H9 (cell line): ENCODE data around the gene PCSK6. TPM values are rescaled to one million over a fixed set of nuclear protein-coding genes. Genes with fewer than 3 reads are reported as not detected.
"Not testable (repeated sequence)": the region's sequence is repeated elsewhere in the genome, so short reads cannot be mapped to it uniquely, and the experiment has no call there.

Source experiments
- DNase-seq: peaks from one replicate; pipeline ENCODE4 v3.0.0-alpha.2; 2017
- H2AFZ ChIP-seq: one replicate; pipeline ENCODE4 v1.6.1; 2013; ENCODE audit warnings: mild to moderate bottlenecking, low read length, control low read depth, moderate library complexity
- H2AK5ac ChIP-seq: 2 replicates; pipeline ENCODE4 v1.6.1; 2013; ENCODE audit warnings: low read length, control low read depth, mixed read lengths; ENCODE audit not compliant: insufficient read length
- H2BK120ac ChIP-seq: one replicate; pipeline ENCODE4 v1.6.1; 2013; ENCODE audit warnings: low read depth, mild to moderate bottlenecking, low read length, control low read depth, inconsistent platforms; ENCODE audit not compliant: poor library complexity, severe bottlenecking
- H2BK12ac ChIP-seq: 2 replicates; pipeline ENCODE4 v1.6.1; 2013; ENCODE audit warnings: low read length, control low read depth, mixed read lengths, low read depth; ENCODE audit not compliant: insufficient read length
- H2BK15ac ChIP-seq: 2 replicates; pipeline ENCODE4 v1.6.1; 2013; ENCODE audit warnings: low read depth, low read length, control low read depth
- H2BK20ac ChIP-seq: one replicate; pipeline ENCODE4 v1.6.1; 2013; ENCODE audit warnings: low read depth, mild to moderate bottlenecking, low read length, control low read depth, inconsistent platforms; ENCODE audit not compliant: poor library complexity, severe bottlenecking
- H2BK5ac ChIP-seq: 2 replicates; pipeline ENCODE4 v1.6.1; 2013; ENCODE audit warnings: low read length, control low read depth, mixed read lengths; ENCODE audit not compliant: insufficient read length
- H3K14ac ChIP-seq: 2 replicates; pipeline ENCODE4 v1.6.1; 2013; ENCODE audit warnings: low read length, control low read depth; ENCODE audit not compliant: insufficient read depth
- H3K18ac ChIP-seq: 2 replicates; pipeline ENCODE4 v1.6.1; 2013; ENCODE audit warnings: low read depth, mild to moderate bottlenecking, mixed read lengths, low read length, control low read depth; ENCODE audit not compliant: insufficient read length
- H3K23ac ChIP-seq: 2 replicates; pipeline ENCODE4 v1.6.1; 2013; ENCODE audit warnings: low read length, control low read depth, mixed read lengths, low read depth; ENCODE audit not compliant: insufficient read length
- H3K23me2 ChIP-seq: 2 replicates; pipeline ENCODE4 v1.6.1; 2013; ENCODE audit warnings: low read depth, mild to moderate bottlenecking, mixed read lengths, low read length, control low read depth; ENCODE audit not compliant: insufficient read length, poor library complexity, severe bottlenecking
- H3K27ac ChIP-seq: 2 replicates; pipeline ENCODE4 v1.5.1; 2013; ENCODE audit warnings: low read length, control low read depth, mixed read lengths, low read depth; ENCODE audit not compliant: insufficient read length
- H3K27me3 ChIP-seq: 2 replicates; pipeline ENCODE4 v1.6.1; 2013; ENCODE audit warnings: low read length, control low read depth, inconsistent platforms; ENCODE audit not compliant: insufficient read depth
- H3K4ac ChIP-seq: 2 replicates; pipeline ENCODE4 v1.6.1; 2013; ENCODE audit warnings: low read depth, mild to moderate bottlenecking, control low read depth, inconsistent platforms, low read length, moderate library complexity
- H3K4me1 ChIP-seq: 2 replicates; pipeline ENCODE4 v1.6.1; 2013; ENCODE audit warnings: low read length, control low read depth, inconsistent platforms; ENCODE audit not compliant: insufficient read depth
- H3K4me2 ChIP-seq: 2 replicates; pipeline ENCODE4 v1.6.1; 2013; ENCODE audit warnings: low read length, control low read depth, mixed read lengths; ENCODE audit not compliant: insufficient read length, insufficient read depth
- H3K56ac ChIP-seq: 2 replicates; pipeline ENCODE4 v1.6.1; 2013; ENCODE audit warnings: low read depth, mild to moderate bottlenecking, mixed read lengths, low read length, control low read depth; ENCODE audit not compliant: insufficient read length
- H3K79me1 ChIP-seq: 2 replicates; pipeline ENCODE4 v1.6.1; 2013; ENCODE audit warnings: low read depth, mild to moderate bottlenecking, moderate library complexity, low read length, control low read depth, inconsistent platforms; ENCODE audit not compliant: insufficient read depth, poor library complexity, severe bottlenecking
- H3K79me2 ChIP-seq: 2 replicates; pipeline ENCODE4 v1.6.1; 2013; ENCODE audit warnings: low read length, control low read depth, inconsistent platforms; ENCODE audit not compliant: insufficient read depth
- H3K9ac ChIP-seq: 2 replicates; pipeline ENCODE4 v1.6.1; 2013; ENCODE audit warnings: low read length, control low read depth, mixed read lengths; ENCODE audit not compliant: insufficient read length; ENCODE audit errors: extremely low read depth
- H3K9me3 ChIP-seq: one replicate; pipeline ENCODE4 v1.6.1; 2013; ENCODE audit warnings: low read depth, low read length, inconsistent platforms; ENCODE audit not compliant: control insufficient read depth
- H3T11ph ChIP-seq: one replicate; pipeline ENCODE4 v1.6.1; 2013; ENCODE audit warnings: mild to moderate bottlenecking, low read length, control low read depth, inconsistent platforms
- H4K20me1 ChIP-seq: one replicate; pipeline ENCODE4 v1.6.1; 2013; ENCODE audit not compliant: control insufficient read depth, insufficient read length, insufficient read depth
- H4K5ac ChIP-seq: 2 replicates; pipeline ENCODE4 v1.6.1; 2013; ENCODE audit warnings: low read depth, mild to moderate bottlenecking, mixed read lengths, low read length, control low read depth; ENCODE audit not compliant: insufficient read length
- H4K8ac ChIP-seq: replicated peaks from 2 replicates; pipeline ENCODE4 v1.6.1; 2013; ENCODE audit warnings: low read length, control low read depth, mixed read lengths, low read depth; ENCODE audit not compliant: insufficient read length
- H4K91ac ChIP-seq: 2 replicates; pipeline ENCODE4 v1.6.1; 2013; ENCODE audit warnings: low read depth, mild to moderate bottlenecking, moderate library complexity, mixed read lengths, low read length, control low read depth; ENCODE audit not compliant: insufficient read length
- H3K27ac Mint-ChIP-seq, 3 experiments: 2 replicates in 2 of 3; 3 replicates in 1 of 3; pipeline ENCODE4 v1.8.0; 2020 to 2021; ENCODE audit warnings: mixed read lengths in 3 of 3, mild to moderate bottlenecking in 1 of 3, moderate library complexity in 1 of 3
- H3K27me3 Mint-ChIP-seq: 2 replicates; pipeline ENCODE4 v1.8.0; 2021; ENCODE audit warnings: low read depth, mild to moderate bottlenecking, moderate library complexity, mixed read lengths
- H3K36me3 Mint-ChIP-seq, 3 experiments: 2 replicates in 2 of 3; 3 replicates in 1 of 3; pipeline ENCODE4 v1.8.0; 2020 to 2021; ENCODE audit warnings: low read depth in 3 of 3, mixed read lengths in 3 of 3; ENCODE audit not compliant: insufficient read depth in 1 of 3
- H3K4me1 Mint-ChIP-seq, 2 experiments: 2 replicates each; pipeline ENCODE4 v1.8.0; 2020; ENCODE audit warnings: mixed read lengths in 2 of 2
- H3K4me3 Mint-ChIP-seq, 2 experiments: 2 replicates in 1 of 2; 3 replicates in 1 of 2; pipeline ENCODE4 v1.8.0; 2020 to 2021; ENCODE audit warnings: mild to moderate bottlenecking in 2 of 2, mixed read lengths in 2 of 2, moderate library complexity in 1 of 2
- H3K9me3 Mint-ChIP-seq, 2 experiments: 2 replicates in 1 of 2; 3 replicates in 1 of 2; pipeline ENCODE4 v1.8.0; 2020; ENCODE audit warnings: mild to moderate bottlenecking in 2 of 2, mixed read lengths in 2 of 2, moderate library complexity in 1 of 2
- WGBS: extraction: QIAGEN DNeasy Blood & Tissue Kit; methylation state at CpG from one replicate; pipeline ENCODE4 v1.1.7; 2013; ENCODE audit warnings: missing lambda C conversion rate, low lambda C conversion rate, mixed read lengths; ENCODE audit not compliant: insufficient read length; ENCODE audit errors: extremely low coverage; 5-methylcytosine and 5-hydroxymethylcytosine counted together
- total RNA-seq: library from RNA; stranded (reverse); gene quantifications from 2 replicates; pipeline ENCODE4 v1.2.1, GENCODE V29; 2021
- TF ChIP-seq, protein P1 (sequence below): fragments of 200-600 bp; sonication (generic); conservative IDR thresholded peaks from 3 replicates; pipeline ENCODE4 v1.8.0; 2021; ENCODE audit warnings: antibody characterized with exemption, mild to moderate bottlenecking

Gene PCSK6
- total RNA-seq, 1 experiment from 2014 or later, result 4.0 TPM

GRCh38 chr15:101404245-101404644 is 85.3 kb downstream of the PCSK6 start:
- peaks cover 15% of the 10 kb centered on the region for H3K27me3 Mint-ChIP-seq
- H4K5ac ChIP-seq, result no peak overlapping the region
- no peak overlapping the region for H3K4me2 ChIP-seq
- no peak overlapping the region for H4K91ac ChIP-seq
- H4K8ac ChIP-seq, result no peak overlapping the region
- no peak overlapping the region for H2BK20ac ChIP-seq
- H3T11ph ChIP-seq, result no peak overlapping the region
- no peak overlapping the region for H3K14ac ChIP-seq
- no peak overlapping the region for H3K18ac ChIP-seq
- no peaks in the 10 kb centered on the region for H4K20me1 ChIP-seq
- H3K79me1 ChIP-seq, result no peaks in the 10 kb centered on the region
- no peaks in the 10 kb centered on the region for H3K27me3 ChIP-seq
- no peaks in the 10 kb centered on the region for H3K9me3 Mint-ChIP-seq
- no peak overlapping the region for H2BK5ac ChIP-seq
- no peak overlapping the region for H3K27ac ChIP-seq
- H3K23ac ChIP-seq, result no peak overlapping the region
- peaks cover 0 to 3% (median 0%) of the 10 kb centered on the region in 3 experiments; a peak in 2 of 7 replicates for H3K36me3 Mint-ChIP-seq
- no peak for DNase-seq
- no peaks in the 10 kb centered on the region for H3K4me1 ChIP-seq
- H3K56ac ChIP-seq, result no peak overlapping the region
- H2AFZ ChIP-seq, result no peak overlapping the region
- no peak overlapping the region for H2AK5ac ChIP-seq
- no CpG with 5 or more reads among the region's 6 CpGs for WGBS
- no peak overlapping the region for H3K4ac ChIP-seq
- H2BK12ac ChIP-seq, result no peak overlapping the region
- H3K27ac Mint-ChIP-seq, result peak overlapping the region in 1 of 3 experiments; percentile 70; a peak in 1 of 7 replicates
- H3K79me2 ChIP-seq, result no peaks in the 10 kb centered on the region
- H2BK15ac ChIP-seq, result no peak overlapping the region
- H3K9ac ChIP-seq, result no peak overlapping the region
- TF ChIP-seq, protein P1, sequence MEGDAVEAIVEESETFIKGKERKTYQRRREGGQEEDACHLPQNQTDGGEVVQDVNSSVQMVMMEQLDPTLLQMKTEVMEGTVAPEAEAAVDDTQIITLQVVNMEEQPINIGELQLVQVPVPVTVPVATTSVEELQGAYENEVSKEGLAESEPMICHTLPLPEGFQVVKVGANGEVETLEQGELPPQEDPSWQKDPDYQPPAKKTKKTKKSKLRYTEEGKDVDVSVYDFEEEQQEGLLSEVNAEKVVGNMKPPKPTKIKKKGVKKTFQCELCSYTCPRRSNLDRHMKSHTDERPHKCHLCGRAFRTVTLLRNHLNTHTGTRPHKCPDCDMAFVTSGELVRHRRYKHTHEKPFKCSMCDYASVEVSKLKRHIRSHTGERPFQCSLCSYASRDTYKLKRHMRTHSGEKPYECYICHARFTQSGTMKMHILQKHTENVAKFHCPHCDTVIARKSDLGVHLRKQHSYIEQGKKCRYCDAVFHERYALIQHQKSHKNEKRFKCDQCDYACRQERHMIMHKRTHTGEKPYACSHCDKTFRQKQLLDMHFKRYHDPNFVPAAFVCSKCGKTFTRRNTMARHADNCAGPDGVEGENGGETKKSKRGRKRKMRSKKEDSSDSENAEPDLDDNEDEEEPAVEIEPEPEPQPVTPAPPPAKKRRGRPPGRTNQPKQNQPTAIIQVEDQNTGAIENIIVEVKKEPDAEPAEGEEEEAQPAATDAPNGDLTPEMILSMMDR, result no peak
- H3K4me3 Mint-ChIP-seq, result no peak overlapping the region
- H3K9me3 ChIP-seq, result no peaks in the 10 kb centered on the region
- H3K23me2 ChIP-seq, result no peaks in the 10 kb centered on the region
- peaks cover 25 to 29% of the 10 kb centered on the region in 2 experiments for H3K4me1 Mint-ChIP-seq
- no peak overlapping the region for H2BK120ac ChIP-seq

GRCh38 chr15:101402883-101403282 is 86.6 kb downstream of the PCSK6 start:
- H2BK120ac ChIP-seq, H3K36me3 Mint-ChIP-seq, H3K4me2 ChIP-seq, H3K79me2 ChIP-seq, H3K27ac ChIP-seq, DNase-seq, H3K4me3 Mint-ChIP-seq, H4K5ac ChIP-seq, H2BK12ac ChIP-seq, H3K23ac ChIP-seq, H3K79me1 ChIP-seq, H3K18ac ChIP-seq, H2AFZ ChIP-seq, H3K56ac ChIP-seq, H3K9me3 Mint-ChIP-seq, H2BK20ac ChIP-seq, H4K91ac ChIP-seq, H3K4me1 ChIP-seq, H2AK5ac ChIP-seq, H3K4ac ChIP-seq, H3K14ac ChIP-seq, H3K27me3 ChIP-seq, H2BK15ac ChIP-seq, H2BK5ac ChIP-seq, H3T11ph ChIP-seq, H4K8ac ChIP-seq, H4K20me1 ChIP-seq, H3K23me2 ChIP-seq, H3K27ac Mint-ChIP-seq, H3K9ac ChIP-seq, H3K9me3 ChIP-seq: not testable (repeated sequence)
- Mint-ChIP-seq H3K27me3 (peaks cover 15% of the 10 kb centered on the region), H3K4me1 (peaks cover 16 to 28% of the 10 kb centered on the region in 2 experiments)
- no CpG with 5 or more reads among the region's 4 CpGs for WGBS
